HL-60 (cell line): Measurements from ENCODE around the gene BTBD9.

Source experiments
- CTCF ChIP-seq: IDR thresholded peaks from one replicate; pipeline ENCODE4 v1.5.1; 2011; ENCODE audit warnings: low read length, control low read depth, inconsistent platforms; ENCODE audit not compliant: insufficient read depth
- POLR2AphosphoS5 ChIP-seq: IDR thresholded peaks from 2 replicates; pipeline ENCODE4 v1.6.1; 2012; ENCODE audit warnings: low read depth
- REST ChIP-seq: IDR thresholded peaks from 2 replicates; pipeline ENCODE4 v1.6.1; 2012; ENCODE audit warnings: low read depth; ENCODE audit not compliant: insufficient replicate concordance
- SPI1 ChIP-seq: IDR thresholded peaks from 2 replicates; pipeline ENCODE4 v1.6.1; 2012; ENCODE audit warnings: low read depth, mild to moderate bottlenecking, borderline replicate concordance

- TF ChIP-seq CTCF (no peak), POLR2AphosphoS5 (no peak), REST (no peak), SPI1 (no peak)
Observed at GRCh38 chr6:38311201-38311600, 328.5 kb downstream of the BTBD9 start.
